Karpas-422 (cell line): ENCODE measurements around the gene MAGEA2B. TPM values are rescaled to one million over a fixed set of nuclear protein-coding genes. Genes with fewer than 3 reads are reported as not detected.
"Not testable (repeated sequence)": the region's sequence is repeated elsewhere in the genome, so short reads cannot be mapped to it uniquely, and the experiment has no call there.

Source experiments
- DNase-seq: peaks from one replicate; pipeline ENCODE4 v3.0.0-alpha.2; 2015
- H2AFZ ChIP-seq: fragments of 200-600 bp; sonication (generic); 2 replicates; pipeline ENCODE4 v1.6.1; 2014; ENCODE audit warnings: antibody characterized with exemption, low read length, mixed read lengths
- H3K27ac ChIP-seq: fragments of 200-600 bp; sonication (generic); 2 replicates; pipeline ENCODE4 v1.5.1; 2014; ENCODE audit warnings: mild to moderate bottlenecking, low read length, moderate library complexity
- H3K27me3 ChIP-seq: fragments of 200-600 bp; sonication (generic); 2 replicates; pipeline ENCODE4 v1.6.1; 2014; ENCODE audit warnings: low read length, mixed read lengths
- H3K36me3 ChIP-seq: fragments of 200-600 bp; sonication (generic); 2 replicates; pipeline ENCODE4 v1.6.1; 2014; ENCODE audit warnings: low read length, mixed read lengths; ENCODE audit not compliant: insufficient read depth
- H3K4me1 ChIP-seq: fragments of 200-600 bp; sonication (generic); 2 replicates; pipeline ENCODE4 v1.6.1; 2014; ENCODE audit warnings: mild to moderate bottlenecking, low read length, mixed read lengths
- H3K4me2 ChIP-seq: fragments of 200-600 bp; sonication (generic); 2 replicates; pipeline ENCODE4 v1.6.1; 2014; ENCODE audit warnings: low read length, low read depth, mild to moderate bottlenecking; ENCODE audit not compliant: poor library complexity, severe bottlenecking
- H3K4me3 ChIP-seq: fragments of 200-600 bp; sonication (generic); 2 replicates; pipeline ENCODE4 v1.5.1; 2014; ENCODE audit warnings: mild to moderate bottlenecking, antibody characterized with exemption, low read length, mixed read lengths
- H3K79me2 ChIP-seq: fragments of 200-600 bp; sonication (generic); 2 replicates; pipeline ENCODE4 v1.6.1; 2014; ENCODE audit warnings: mild to moderate bottlenecking, low read length, mixed read lengths
- H3K9ac ChIP-seq: fragments of 200-600 bp; sonication (generic); 2 replicates; pipeline ENCODE4 v1.6.0; 2014; ENCODE audit warnings: low read length
- H3K9me2 ChIP-seq: fragments of 200-600 bp; sonication (generic), shearing (Covaris generic); replicated peaks from 2 replicates; pipeline ENCODE4 v1.6.0; 2014; ENCODE audit warnings: mild to moderate bottlenecking, low read length, moderate library complexity; ENCODE audit not compliant: insufficient read depth
- H3K9me3 ChIP-seq: fragments of 300-700, 200-600 bp; sonication (generic); 2 replicates; pipeline ENCODE4 v1.6.1; 2014; ENCODE audit warnings: low read length, mixed read lengths
- H4K20me1 ChIP-seq: fragments of 200-600 bp; sonication (generic); 2 replicates; pipeline ENCODE4 v1.6.1; 2014; ENCODE audit warnings: mild to moderate bottlenecking, antibody characterized with exemption, low read length, low read depth; ENCODE audit not compliant: insufficient read depth
- total RNA-seq: library from RNA; depleted of rRNA; stranded (reverse); fragments of >200 nt; shearing (Covaris generic); gene quantifications from 2 replicates; pipeline ENCODE4 v1.2.3, GENCODE V29; 2014; ENCODE audit warnings: low replicate concordance

MAGEA2B gene
- total RNA-seq, 1 experiment from 2014 or later = not detected

- H3K9me3 ChIP-seq, DNase-seq, H3K4me3 ChIP-seq, H3K9ac ChIP-seq, H3K4me1 ChIP-seq, H3K27ac ChIP-seq, H4K20me1 ChIP-seq, H3K27me3 ChIP-seq, H3K79me2 ChIP-seq, H2AFZ ChIP-seq, H3K36me3 ChIP-seq, H3K9me2 ChIP-seq, H3K4me2 ChIP-seq: not testable (repeated sequence)
Measured at GRCh38 chrX:152709173-152709572, 5.3 kb upstream of the MAGEA2B start, which contains the start of gene CSAG2. TSS of gene CSAG2 (minus strand) at chrX:152709273. CDS start at chrX:152709112, 161 bp downstream.

GRCh38 chrX:152713195-152713594 is 1.2 kb upstream of the MAGEA2B start:
- not testable (repeated sequence) for H3K36me3 ChIP-seq, H3K4me1 ChIP-seq

GRCh38 chrX:152725409-152725808 is 11.0 kb downstream of the MAGEA2B start:
- no peak overlapping the region for H2AFZ ChIP-seq
- H3K4me2 ChIP-seq = no peak overlapping the region
- no peaks in the 10 kb centered on the region for H3K79me2 ChIP-seq
- H3K27me3 ChIP-seq = no peaks in the 10 kb centered on the region
- no peaks in the 10 kb centered on the region for H3K9me3 ChIP-seq
- DNase-seq = no peak
- no peaks in the 10 kb centered on the region for H3K9me2 ChIP-seq
- H3K9ac ChIP-seq = no peak overlapping the region
- no peaks in the 10 kb centered on the region for H3K4me1 ChIP-seq
- no peak overlapping the region for H3K27ac ChIP-seq
- no peak overlapping the region for H3K4me3 ChIP-seq
- no peaks in the 10 kb centered on the region for H4K20me1 ChIP-seq
- H3K36me3 ChIP-seq = no peaks in the 10 kb centered on the region

More at GRCh38 chrX:152713195-152713594, 1.2 kb upstream of the MAGEA2B start:
- not testable (repeated sequence) for DNase-seq, H2AFZ ChIP-seq, H3K79me2 ChIP-seq, H3K9me3 ChIP-seq, H3K4me3 ChIP-seq, H3K4me2 ChIP-seq, H3K27ac ChIP-seq, H3K9ac ChIP-seq, H3K27me3 ChIP-seq, H3K9me2 ChIP-seq, H4K20me1 ChIP-seq

- Histone ChIP-seq H2AFZ (no peak within 1 kb of the TSS), H3K36me3 (no peaks in the 10 kb centered on the region), H3K27ac (no peak within 1 kb of the TSS), H3K4me2 (no peak within 1 kb of the TSS), H3K79me2 (no peaks in the 10 kb centered on the region), H3K4me1 (no peaks in the 10 kb centered on the region), H3K9me3 (no peaks in the 10 kb centered on the region), H3K9ac (no peak within 1 kb of the TSS), H3K9me2 (no peaks in the 10 kb centered on the region), H3K27me3 (no peaks in the 10 kb centered on the region), H3K4me3 (no peak within 1 kb of the TSS), H4K20me1 (no peaks in the 10 kb centered on the region)
- DNase-seq = no peak
Measured at GRCh38 chrX:152733261-152733975, 19.0 kb downstream of the MAGEA2B start, which contains the start of the genes CSAG1 and MAGEA12. TSS of gene CSAG1 (minus strand) at chrX:152733721. CDS start at chrX:152732460, 1,261 bp downstream. TSS of gene MAGEA12 (plus strand) at chrX:152733757. CDS start at chrX:152736162, 2,405 bp downstream.

GRCh38 chrX:152734143-152734858 is 19.9 kb downstream of the MAGEA2B start:
- not testable (repeated sequence) for H3K4me3 ChIP-seq, H3K9me2 ChIP-seq, H3K4me1 ChIP-seq, H4K20me1 ChIP-seq, H3K27me3 ChIP-seq, H3K27ac ChIP-seq, H3K79me2 ChIP-seq, H3K36me3 ChIP-seq, H3K4me2 ChIP-seq, H2AFZ ChIP-seq, H3K9ac ChIP-seq, H3K9me3 ChIP-seq, DNase-seq

- no peaks in the 10 kb centered on the region for H3K36me3 ChIP-seq
- no peaks in the 10 kb centered on the region for H3K9me2 ChIP-seq
- no peak overlapping the region for H3K4me3 ChIP-seq
- no peak overlapping the region for H3K4me2 ChIP-seq
- H3K4me1 ChIP-seq = no peaks in the 10 kb centered on the region
- H4K20me1 ChIP-seq = no peaks in the 10 kb centered on the region
- no peak overlapping the region for H3K9ac ChIP-seq
- H3K9me3 ChIP-seq = no peaks in the 10 kb centered on the region
- H2AFZ ChIP-seq = no peak overlapping the region
- no peaks in the 10 kb centered on the region for H3K79me2 ChIP-seq
- H3K27me3 ChIP-seq = no peaks in the 10 kb centered on the region
- no peak for DNase-seq
- H3K27ac ChIP-seq = no peak overlapping the region
Measured at GRCh38 chrX:152735101-152735500, 20.7 kb downstream of the MAGEA2B start.

GRCh38 chrX:152735860-152736511 is 21.6 kb downstream of the MAGEA2B start:
- no peak overlapping the region for H3K27ac ChIP-seq
- H3K79me2 ChIP-seq = no peaks in the 10 kb centered on the region
- H3K4me2 ChIP-seq = no peak overlapping the region

GRCh38 chrX:152736528-152736927 is 22.1 kb downstream of the MAGEA2B start:
- not testable (repeated sequence) for H3K27me3 ChIP-seq

More at GRCh38 chrX:152735860-152736511, 21.6 kb downstream of the MAGEA2B start:
- no peaks in the 10 kb centered on the region for H3K4me1 ChIP-seq
- H3K27me3 ChIP-seq = no peaks in the 10 kb centered on the region
- DNase-seq = no peak
- H3K36me3 ChIP-seq = no peaks in the 10 kb centered on the region
- no peak overlapping the region for H3K4me3 ChIP-seq
- no peaks in the 10 kb centered on the region for H4K20me1 ChIP-seq
- no peaks in the 10 kb centered on the region for H3K9me3 ChIP-seq
- H3K9me2 ChIP-seq = no peaks in the 10 kb centered on the region
- H3K9ac ChIP-seq = no peak overlapping the region
- H2AFZ ChIP-seq = no peak overlapping the region

More at GRCh38 chrX:152736528-152736927, 22.1 kb downstream of the MAGEA2B start:
- not testable (repeated sequence) for H3K4me3 ChIP-seq, H4K20me1 ChIP-seq, H3K9me3 ChIP-seq, DNase-seq, H3K9me2 ChIP-seq, H3K4me2 ChIP-seq, H3K79me2 ChIP-seq, H3K9ac ChIP-seq, H3K36me3 ChIP-seq, H2AFZ ChIP-seq, H3K4me1 ChIP-seq, H3K27ac ChIP-seq
